Mammary epithelial cell (primary cell): ENCODE data around the gene HOXA4.

Experiments
- CTCF ChIP-seq, 2 donors: IDR thresholded peaks in 1 of 2; conservative IDR thresholded peaks in 1 of 2; 2 replicates each; pipeline ENCODE4 v1.5.1; 2011 to 2012; ENCODE audit warnings: inconsistent platforms in 2 of 2, low read length in 2 of 2, mild to moderate bottlenecking in 2 of 2, control low read depth in 1 of 2, low read depth in 1 of 2; ENCODE audit not compliant: insufficient read depth in 1 of 2; ENCODE audit errors: extremely low read depth in 1 of 2
- EZH2 ChIP-seq: IDR thresholded peaks from 2 replicates; pipeline ENCODE4 v1.6.1; 2012; ENCODE audit warnings: low read length, inconsistent platforms, borderline replicate concordance

DNA sequence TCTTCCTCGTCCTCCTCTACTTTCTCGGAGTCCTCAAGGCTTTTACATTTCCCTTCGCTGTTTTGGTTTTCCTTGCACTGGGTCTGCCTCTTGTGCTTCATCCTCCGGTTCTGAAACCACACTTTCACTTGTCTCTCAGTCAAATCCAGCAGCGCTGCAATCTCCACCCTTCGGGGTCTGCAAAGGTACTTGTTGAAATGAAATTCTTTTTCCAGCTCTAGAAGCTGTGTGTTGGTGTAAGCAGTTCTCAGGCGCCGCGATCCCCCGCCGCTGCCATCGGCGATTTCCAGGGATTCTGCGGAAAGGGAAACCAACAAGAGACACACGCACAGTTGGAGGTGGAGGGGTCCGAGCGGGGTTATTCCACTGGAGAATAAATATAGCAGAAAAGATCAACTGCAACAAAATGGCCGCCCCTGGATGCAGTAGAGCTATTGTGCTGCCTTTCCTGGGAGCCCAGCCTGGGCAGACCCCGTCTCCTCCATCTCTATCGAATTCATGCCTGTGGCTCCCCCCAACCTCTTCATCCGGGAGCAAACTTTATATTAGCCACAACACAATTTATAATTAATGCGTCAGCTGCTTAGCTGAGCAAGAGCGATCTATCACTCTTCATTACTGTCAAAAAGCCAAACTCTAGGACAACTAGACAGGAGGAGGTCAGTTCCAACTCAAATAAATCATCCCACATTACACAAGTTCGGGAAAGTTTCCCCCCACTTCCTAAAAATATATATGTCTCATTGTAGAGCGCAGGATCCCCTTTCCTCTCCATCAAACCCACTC, 29.2 kb downstream of the HOXA4 start:
- no peak for TF ChIP-seq CTCF (conservative IDR thresholded peaks at IDR 0.05 in 1 of 2, IDR thresholded peaks at IDR 0.05 in 1 of 2; ENCODE audit: extremely low read depth in 1 of 2, insufficient read depth in 1 of 2, low read depth in 1 of 2, low read length in 2 of 2)
- no peak for TF ChIP-seq EZH2
